Stomach (tissue), 4 donors: ENCODE measurements around the gene GRK3.

Source experiments
- POLR2A ChIP-seq, 4 donors: fragments of 450-650 bp; IDR thresholded peaks; one replicate each; pipeline ENCODE4 v1.6.1; 2016; ENCODE audit warnings: antibody characterized with exemption in 4 of 4, control low read depth in 2 of 4, mild to moderate bottlenecking in 1 of 4, moderate library complexity in 1 of 4
- TF ChIP-seq, protein P1 (sequence below), 7 experiments: fragments of 450-650 bp in 4 of 7; fragments of 200-600 bp in 3 of 7; sonication (generic) in 3 of 7; IDR thresholded peaks; one replicate each; pipeline ENCODE4 v1.5.1; 2016 to 2019; ENCODE audit warnings: antibody characterized with exemption in 7 of 7, control low read depth in 2 of 7, mild to moderate bottlenecking in 1 of 7

GRCh38 chr22:25689631-25690030 lies 125.2 kb downstream of the GRK3 start:
- TF ChIP-seq, protein P1, sequence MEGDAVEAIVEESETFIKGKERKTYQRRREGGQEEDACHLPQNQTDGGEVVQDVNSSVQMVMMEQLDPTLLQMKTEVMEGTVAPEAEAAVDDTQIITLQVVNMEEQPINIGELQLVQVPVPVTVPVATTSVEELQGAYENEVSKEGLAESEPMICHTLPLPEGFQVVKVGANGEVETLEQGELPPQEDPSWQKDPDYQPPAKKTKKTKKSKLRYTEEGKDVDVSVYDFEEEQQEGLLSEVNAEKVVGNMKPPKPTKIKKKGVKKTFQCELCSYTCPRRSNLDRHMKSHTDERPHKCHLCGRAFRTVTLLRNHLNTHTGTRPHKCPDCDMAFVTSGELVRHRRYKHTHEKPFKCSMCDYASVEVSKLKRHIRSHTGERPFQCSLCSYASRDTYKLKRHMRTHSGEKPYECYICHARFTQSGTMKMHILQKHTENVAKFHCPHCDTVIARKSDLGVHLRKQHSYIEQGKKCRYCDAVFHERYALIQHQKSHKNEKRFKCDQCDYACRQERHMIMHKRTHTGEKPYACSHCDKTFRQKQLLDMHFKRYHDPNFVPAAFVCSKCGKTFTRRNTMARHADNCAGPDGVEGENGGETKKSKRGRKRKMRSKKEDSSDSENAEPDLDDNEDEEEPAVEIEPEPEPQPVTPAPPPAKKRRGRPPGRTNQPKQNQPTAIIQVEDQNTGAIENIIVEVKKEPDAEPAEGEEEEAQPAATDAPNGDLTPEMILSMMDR (IDR thresholded peaks at IDR 0.05) = no peak
- TF ChIP-seq POLR2A (IDR thresholded peaks at IDR 0.05) = no peak
